ENCODE results near the gene CDRT4.

The CDRT4 gene

GRCh38 chr17:15485045-15485444, 17.6 kb upstream of the CDRT4 start:
- in situ Hi-C loops (cut with HindIII; ENCODE audit: low pct_unique_long_range_greater_than_20kb, low sequenced_read_pairs) = no loop called here
- DNase-seq (ENCODE audit: low read depth in 1 of 2, low spot score in 1 of 2) = no peak
- TF ChIP-seq JUND (IDR thresholded peaks at IDR 0.05; ENCODE audit: low read depth) = no peak

GRCh38 chr17:15483431-15483830, 16.0 kb upstream of the CDRT4 start:
- in situ Hi-C loops (cut with HindIII; ENCODE audit: low pct_unique_long_range_greater_than_20kb, low sequenced_read_pairs) = no loop called here
- no peak for TF ChIP-seq JUND (IDR thresholded peaks at IDR 0.05; ENCODE audit: low read depth)
- DNase-seq (ENCODE audit: low read depth in 1 of 2, low spot score in 1 of 2) = no peak

DNA sequence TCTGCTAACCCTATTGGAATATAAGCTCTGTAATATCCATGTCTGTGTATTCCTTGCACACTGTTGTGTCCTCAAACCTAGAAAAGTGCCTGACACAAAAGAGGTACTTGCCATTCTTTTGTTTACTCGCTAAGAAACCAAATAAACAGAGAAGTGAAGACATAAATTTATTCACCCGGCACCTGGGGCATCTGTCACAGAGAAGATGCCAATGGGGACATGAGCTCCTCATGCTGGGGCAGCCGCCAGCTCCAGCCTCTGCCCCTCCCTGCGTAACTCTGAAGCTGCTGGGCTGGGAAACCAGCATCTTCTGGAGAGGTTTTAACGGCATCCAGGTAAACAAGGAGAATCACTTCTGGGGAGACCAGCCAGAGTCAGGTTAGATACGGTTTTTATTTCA, 15.1 kb upstream of the CDRT4 start:
- in situ Hi-C loops (cut with HindIII; ENCODE audit: low pct_unique_long_range_greater_than_20kb, low sequenced_read_pairs) = no loop called here
- DNase-seq (ENCODE audit: low read depth in 1 of 2, low spot score in 1 of 2) = no peak
- TF ChIP-seq JUND (IDR thresholded peaks at IDR 0.05; ENCODE audit: low read depth) = no peak

- DNase-seq (ENCODE audit: low read depth in 1 of 2, low spot score in 1 of 2) = no peak
- in situ Hi-C loops (cut with HindIII; ENCODE audit: low pct_unique_long_range_greater_than_20kb, low sequenced_read_pairs) = no loop called here
- no peak for TF ChIP-seq JUND (IDR thresholded peaks at IDR 0.05; ENCODE audit: low read depth)
Measured at GRCh38 chr17:15481481-15481880, 14.1 kb upstream of the CDRT4 start.

DNA sequence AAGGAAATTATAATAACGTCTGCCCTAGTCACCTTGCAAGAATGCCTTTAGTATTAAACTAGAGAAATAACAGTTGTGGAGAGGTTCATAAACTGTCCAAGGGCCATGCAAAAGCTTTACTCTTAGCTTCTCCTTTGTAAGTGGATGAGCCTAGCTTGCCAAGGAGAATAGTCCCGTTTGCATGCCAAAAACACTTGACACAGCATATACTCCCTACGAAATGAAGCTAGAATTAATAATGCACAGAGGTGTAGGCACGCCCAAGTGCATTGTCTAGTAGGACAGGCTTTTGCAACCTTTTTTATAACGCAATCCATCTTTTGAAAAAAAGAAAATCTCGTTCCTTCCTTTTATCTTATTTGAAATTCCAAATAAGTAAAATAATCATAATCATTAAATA, 12.8 kb upstream of the CDRT4 start:
- no peak for TF ChIP-seq JUND (IDR thresholded peaks at IDR 0.05; ENCODE audit: low read depth)
- DNase-seq (ENCODE audit: low read depth in 1 of 2, low spot score in 1 of 2) = no peak
- in situ Hi-C loops (cut with HindIII; ENCODE audit: low pct_unique_long_range_greater_than_20kb, low sequenced_read_pairs) = no loop called here

GRCh38 chr17:15479703-15480102, 12.3 kb upstream of the CDRT4 start:
- DNase-seq (ENCODE audit: low read depth in 1 of 2, low spot score in 1 of 2) = no peak
- in situ Hi-C loops (cut with HindIII; ENCODE audit: low pct_unique_long_range_greater_than_20kb, low sequenced_read_pairs) = no loop called here
- TF ChIP-seq JUND (IDR thresholded peaks at IDR 0.05; ENCODE audit: low read depth) = no peak

- in situ Hi-C loops (cut with HindIII; ENCODE audit: low pct_unique_long_range_greater_than_20kb, low sequenced_read_pairs) = no loop called here
- no peak for TF ChIP-seq JUND (IDR thresholded peaks at IDR 0.05; ENCODE audit: low read depth)
- no peak for DNase-seq (ENCODE audit: low read depth in 1 of 2, low spot score in 1 of 2)
Measured at GRCh38 chr17:15478845-15479244, 11.4 kb upstream of the CDRT4 start.

GRCh38 chr17:15475631-15476354, 8.4 kb upstream of the CDRT4 start:
- DNase-seq (ENCODE audit: low read depth in 1 of 2, low spot score in 1 of 2) = no peak
- TF ChIP-seq JUND (IDR thresholded peaks at IDR 0.05; ENCODE audit: low read depth) = no peak
- in situ Hi-C loops (cut with HindIII; ENCODE audit: low pct_unique_long_range_greater_than_20kb, low sequenced_read_pairs) = no loop called here

- TF ChIP-seq JUND (IDR thresholded peaks at IDR 0.05; ENCODE audit: low read depth) = no peak
- in situ Hi-C loops (cut with HindIII; ENCODE audit: low pct_unique_long_range_greater_than_20kb, low sequenced_read_pairs) = no loop called here
- no peak for DNase-seq (ENCODE audit: low read depth in 1 of 2, low spot score in 1 of 2)
Measured at GRCh38 chr17:15472891-15473290, 5.5 kb upstream of the CDRT4 start.

- no peak for TF ChIP-seq JUND (IDR thresholded peaks at IDR 0.05; ENCODE audit: low read depth)
- no peak for DNase-seq (ENCODE audit: low read depth in 1 of 2, low spot score in 1 of 2)
- in situ Hi-C loops (cut with HindIII; ENCODE audit: low pct_unique_long_range_greater_than_20kb, low sequenced_read_pairs) = no loop called here
Measured at GRCh38 chr17:15470536-15470935, 3.1 kb upstream of the CDRT4 start.

DNA sequence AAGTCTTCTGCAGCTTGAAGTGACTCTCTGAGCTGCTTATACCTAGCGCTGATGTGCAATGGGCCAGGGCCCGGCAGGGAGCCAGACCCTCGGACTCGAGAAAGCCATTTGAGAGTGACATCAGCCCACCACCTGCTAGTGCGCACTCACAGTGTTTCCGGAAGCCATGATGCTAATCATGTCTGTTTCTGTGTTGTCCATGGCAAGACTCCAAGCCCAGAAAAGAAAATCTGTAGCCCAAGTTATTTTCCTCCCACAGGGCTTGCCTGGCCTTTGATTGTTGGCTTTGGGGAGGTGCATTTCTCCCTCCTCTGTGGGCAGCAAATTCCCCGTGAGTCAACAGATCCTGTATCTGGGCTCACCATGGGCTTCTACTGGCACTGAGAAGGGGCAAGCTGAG, 1.8 kb upstream of the CDRT4 start:
- in situ Hi-C loops (cut with HindIII; ENCODE audit: low pct_unique_long_range_greater_than_20kb, low sequenced_read_pairs) = no loop called here
- TF ChIP-seq JUND (IDR thresholded peaks at IDR 0.05; ENCODE audit: low read depth) = no peak
- no peak for DNase-seq (ENCODE audit: low read depth in 1 of 2, low spot score in 1 of 2)

DNA sequence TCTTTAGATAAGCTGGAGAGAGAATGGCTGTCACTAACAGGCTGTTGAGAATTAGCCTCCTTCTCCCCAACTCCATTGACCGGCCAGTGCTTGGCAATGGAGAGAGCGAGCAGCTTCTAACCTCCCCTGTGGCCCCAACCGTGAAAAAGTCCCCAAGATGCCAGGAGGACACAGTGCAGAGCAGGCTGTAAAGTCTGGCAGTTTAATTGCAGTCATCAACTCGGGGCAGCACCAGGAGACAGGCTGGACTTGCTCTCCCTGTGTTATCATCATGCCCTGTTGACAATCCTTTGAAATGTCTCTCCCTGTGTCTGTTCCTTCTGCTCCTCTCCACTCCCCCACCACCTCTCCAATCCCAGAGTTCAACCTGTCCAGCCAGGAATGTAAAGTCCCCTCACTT, 705 bp upstream of the CDRT4 start:
- TF ChIP-seq JUND (IDR thresholded peaks at IDR 0.05; ENCODE audit: low read depth) = no peak
- in situ Hi-C loops (cut with HindIII; ENCODE audit: low pct_unique_long_range_greater_than_20kb, low sequenced_read_pairs) = no loop called here
- DNase-seq (ENCODE audit: low read depth in 1 of 2, low spot score in 1 of 2) = no peak

GRCh38 chr17:15466131-15466530, 1.3 kb downstream of the CDRT4 start:
- no peak for DNase-seq (ENCODE audit: low read depth in 1 of 2, low spot score in 1 of 2)
- in situ Hi-C loops (cut with HindIII; ENCODE audit: low pct_unique_long_range_greater_than_20kb, low sequenced_read_pairs) = no loop called here
- TF ChIP-seq JUND (IDR thresholded peaks at IDR 0.05; ENCODE audit: low read depth) = no peak

DNA sequence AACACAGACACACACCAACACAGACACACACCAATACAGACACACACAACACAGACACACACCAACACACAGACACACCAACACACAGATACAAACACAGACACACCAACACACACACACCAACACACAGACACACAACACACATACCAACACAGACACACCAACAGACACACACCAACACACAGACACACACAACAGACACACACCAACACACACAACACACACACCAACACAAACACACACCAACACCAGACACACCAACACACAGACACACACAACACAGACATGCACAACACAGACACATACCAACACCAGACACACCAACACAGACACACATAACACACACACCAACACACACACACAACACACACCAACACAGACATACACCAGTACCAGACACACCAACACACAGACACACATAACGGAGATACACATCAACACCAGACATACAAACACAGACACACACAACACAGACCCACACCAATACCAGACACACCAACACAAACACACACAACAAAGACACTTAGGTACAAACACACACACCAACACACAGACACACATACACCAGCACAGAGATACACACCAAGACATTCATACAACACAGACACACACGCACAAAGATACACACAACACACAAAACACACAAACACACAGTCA, 2.2 kb downstream of the CDRT4 start:
- in situ Hi-C loops (cut with HindIII; ENCODE audit: low pct_unique_long_range_greater_than_20kb, low sequenced_read_pairs) = no loop called here
- TF ChIP-seq JUND (IDR thresholded peaks at IDR 0.05; ENCODE audit: low read depth) = no peak
- no peak for DNase-seq (ENCODE audit: low read depth in 1 of 2, low spot score in 1 of 2)
